ENCODE results near the gene CHRFAM7A.
"Not testable (repeated sequence)": the region's sequence is repeated elsewhere in the genome, so short reads cannot be mapped to it uniquely, and the experiment has no call there.

- not testable (repeated sequence) for TF ChIP-seq POLR2A (IDR thresholded peaks at IDR 0.05; ENCODE audit: low read depth, low read length); TAF1 (IDR thresholded peaks at IDR 0.05; ENCODE audit: low read depth, low read length); POLR2AphosphoS5 (IDR thresholded peaks at IDR 0.05; ENCODE audit: low read depth, low read length); SPI1 (IDR thresholded peaks at IDR 0.05; ENCODE audit: low read depth, low read length); PAX5 (IDR thresholded peaks at IDR 0.05; ENCODE audit: insufficient read depth, low read length, severe bottlenecking)
Measured at GRCh38 chr15:30334152-30334551, 59.2 kb downstream of the CHRFAM7A start.

Data from GM12891 (cell line).